HUDEP-2 (cell line): ENCODE results near the gene FAT1.

Source experiments
- DNase-seq, 76 experiments: peaks; one replicate each; lab custom pipeline; 2025; ENCODE audit not compliant: unreplicated experiment in 76 of 76; lab: John Stamatoyannopoulos, UW

Gene FAT1

GRCh38 chr4:186724864-186725468, 1.3 kb upstream of the FAT1 start:
- no peak for DNase-seq

GRCh38 chr4:186724058-186724863, 605 bp upstream of the FAT1 start:
- peak in 7 of 76 experiments; percentile 1 to 18 (median 4) for DNase-seq

GRCh38 chr4:186722796-186723291, 812 bp downstream of the FAT1 start:
- DNase-seq, result peak in 2 of 76 experiments; percentile 4 to 13

- peak in 22 of 76 experiments; percentile 0 to 38 (median 6) for DNase-seq
Measured at GRCh38 chr4:186719925-186720694, 3.5 kb downstream of the FAT1 start.

- no peak for DNase-seq
Measured at GRCh38 chr4:186717556-186717955, 6.1 kb downstream of the FAT1 start.

- DNase-seq, result no peak
Measured at GRCh38 chr4:186715077-186715476, 8.6 kb downstream of the FAT1 start.

GRCh38 chr4:186714006-186714675, 9.5 kb downstream of the FAT1 start:
- DNase-seq, result no peak

GRCh38 chr4:186712690-186713089, 11.0 kb downstream of the FAT1 start:
- DNase-seq, result no peak

- no peak for DNase-seq
Measured at GRCh38 chr4:186710521-186711119, 13.0 kb downstream of the FAT1 start.

- no peak for DNase-seq
Measured at GRCh38 chr4:186709517-186709916, 14.1 kb downstream of the FAT1 start.

- no peak for DNase-seq
Measured at GRCh38 chr4:186708554-186708953, 15.1 kb downstream of the FAT1 start.

- no peak for DNase-seq
Measured at GRCh38 chr4:186707996-186708395, 15.7 kb downstream of the FAT1 start.

- no peak for DNase-seq
Measured at GRCh38 chr4:186707574-186707973, 16.1 kb downstream of the FAT1 start.

GRCh38 chr4:186704057-186704456, 19.6 kb downstream of the FAT1 start:
- no peak for DNase-seq

GRCh38 chr4:186703510-186703909, 20.1 kb downstream of the FAT1 start:
- no peak for DNase-seq

- DNase-seq, result no peak
Measured at GRCh38 chr4:186702940-186703339, 20.7 kb downstream of the FAT1 start.

- no peak for DNase-seq
Measured at GRCh38 chr4:186702297-186702696, 21.4 kb downstream of the FAT1 start.

- DNase-seq, result no peak
Measured at GRCh38 chr4:186701788-186702187, 21.9 kb downstream of the FAT1 start.

- DNase-seq, result no peak
Measured at GRCh38 chr4:186701273-186701672, 22.4 kb downstream of the FAT1 start.

GRCh38 chr4:186700746-186701145, 22.9 kb downstream of the FAT1 start:
- DNase-seq, result no peak
